Bronchial epithelial cell (primary cell): ENCODE data around the gene ZC3H7B. TPM values are rescaled to one million over a fixed set of nuclear protein-coding genes. Genes with fewer than 3 reads are reported as not detected.
"Not testable (repeated sequence)": the region's sequence is repeated elsewhere in the genome, so short reads cannot be mapped to it uniquely, and the experiment has no call there.

Source experiments
- DNase-seq: peaks from one replicate; pipeline ENCODE4 v3.0.0-alpha.2; 2010; ENCODE audit warnings: low read depth
- FAIRE-seq: peaks from 2 replicates; lab custom pipeline; 2011; peaks lifted over from hg19 to GRCh38; lab: Jason Lieb, UNC
- H3K27me3 ChIP-seq: 2 replicates; pipeline ENCODE4 v1.5.1; 2011; ENCODE audit warnings: low read length; ENCODE audit not compliant: control insufficient read depth, insufficient read depth
- H3K36me3 ChIP-seq: 2 replicates; pipeline ENCODE4 v1.5.1; 2011; ENCODE audit warnings: low read length; ENCODE audit not compliant: control insufficient read depth, insufficient read depth
- H3K4me3 ChIP-seq: 2 replicates; pipeline ENCODE4 v1.5.1; 2011; ENCODE audit warnings: mild to moderate bottlenecking, low read depth, low read length, control low read depth
- total RNA-seq: library from RNA; depleted of rRNA; stranded (reverse); fragments of >200 nt; gene quantifications from 2 replicates; pipeline ENCODE4 v1.2.1, GENCODE V29; 2014
- TF ChIP-seq, protein P1 (sequence below): IDR thresholded peaks from 2 replicates; pipeline ENCODE4 v1.5.1; 2011; ENCODE audit warnings: mild to moderate bottlenecking, moderate library complexity, low read length, control low read depth, inconsistent platforms; ENCODE audit not compliant: insufficient read depth, severe bottlenecking

The ZC3H7B gene
- total RNA-seq, 1 donor from 2014 or later, result 14.5 TPM

- DNase-seq (no peak), FAIRE-seq (no peak)
Measured at GRCh38 chr22:41257696-41258095, 43.6 kb upstream of the ZC3H7B start.

DNA sequence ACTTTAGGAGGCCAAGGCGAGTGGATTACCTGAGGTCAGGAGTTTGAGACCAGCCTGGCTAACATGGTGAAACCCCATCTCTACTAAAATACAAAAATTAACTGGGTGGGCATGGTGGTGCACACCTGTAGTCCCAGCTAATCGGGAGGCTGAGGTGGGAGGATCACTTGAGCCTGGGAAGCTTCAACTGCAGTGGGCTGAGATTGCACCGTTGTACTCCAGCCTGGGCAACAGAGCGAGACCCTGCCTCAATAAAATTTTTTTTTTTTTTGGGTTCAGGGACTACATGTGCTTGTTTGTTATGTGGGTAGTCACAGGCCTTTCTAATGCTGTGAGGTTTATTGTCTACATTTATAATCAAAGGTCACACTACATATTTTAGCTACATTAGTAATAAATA is 41.6 kb upstream of the ZC3H7B start:
- not testable (repeated sequence) for DNase-seq, H3K4me3 ChIP-seq, FAIRE-seq, H3K27me3 ChIP-seq
- peaks cover 48% of the 10 kb centered on the region for H3K36me3 ChIP-seq

More at GRCh38 chr22:41257696-41258095, 43.6 kb upstream of the ZC3H7B start:
- H3K4me3 ChIP-seq, result no peak overlapping the region
- peaks cover 45% of the 10 kb centered on the region for H3K36me3 ChIP-seq
- TF ChIP-seq, protein P1, sequence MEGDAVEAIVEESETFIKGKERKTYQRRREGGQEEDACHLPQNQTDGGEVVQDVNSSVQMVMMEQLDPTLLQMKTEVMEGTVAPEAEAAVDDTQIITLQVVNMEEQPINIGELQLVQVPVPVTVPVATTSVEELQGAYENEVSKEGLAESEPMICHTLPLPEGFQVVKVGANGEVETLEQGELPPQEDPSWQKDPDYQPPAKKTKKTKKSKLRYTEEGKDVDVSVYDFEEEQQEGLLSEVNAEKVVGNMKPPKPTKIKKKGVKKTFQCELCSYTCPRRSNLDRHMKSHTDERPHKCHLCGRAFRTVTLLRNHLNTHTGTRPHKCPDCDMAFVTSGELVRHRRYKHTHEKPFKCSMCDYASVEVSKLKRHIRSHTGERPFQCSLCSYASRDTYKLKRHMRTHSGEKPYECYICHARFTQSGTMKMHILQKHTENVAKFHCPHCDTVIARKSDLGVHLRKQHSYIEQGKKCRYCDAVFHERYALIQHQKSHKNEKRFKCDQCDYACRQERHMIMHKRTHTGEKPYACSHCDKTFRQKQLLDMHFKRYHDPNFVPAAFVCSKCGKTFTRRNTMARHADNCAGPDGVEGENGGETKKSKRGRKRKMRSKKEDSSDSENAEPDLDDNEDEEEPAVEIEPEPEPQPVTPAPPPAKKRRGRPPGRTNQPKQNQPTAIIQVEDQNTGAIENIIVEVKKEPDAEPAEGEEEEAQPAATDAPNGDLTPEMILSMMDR, result no peak
- H3K27me3 ChIP-seq, result no peaks in the 10 kb centered on the region

- no peaks in the 10 kb centered on the region for H3K27me3 ChIP-seq
- H3K4me3 ChIP-seq, result no peak overlapping the region
- DNase-seq, result no peak
- H3K36me3 ChIP-seq, result peaks cover 50% of the 10 kb centered on the region
- TF ChIP-seq, protein P1, result no peak
- no peak for FAIRE-seq
Measured at GRCh38 chr22:41260871-41261270, 40.5 kb upstream of the ZC3H7B start.

DNA sequence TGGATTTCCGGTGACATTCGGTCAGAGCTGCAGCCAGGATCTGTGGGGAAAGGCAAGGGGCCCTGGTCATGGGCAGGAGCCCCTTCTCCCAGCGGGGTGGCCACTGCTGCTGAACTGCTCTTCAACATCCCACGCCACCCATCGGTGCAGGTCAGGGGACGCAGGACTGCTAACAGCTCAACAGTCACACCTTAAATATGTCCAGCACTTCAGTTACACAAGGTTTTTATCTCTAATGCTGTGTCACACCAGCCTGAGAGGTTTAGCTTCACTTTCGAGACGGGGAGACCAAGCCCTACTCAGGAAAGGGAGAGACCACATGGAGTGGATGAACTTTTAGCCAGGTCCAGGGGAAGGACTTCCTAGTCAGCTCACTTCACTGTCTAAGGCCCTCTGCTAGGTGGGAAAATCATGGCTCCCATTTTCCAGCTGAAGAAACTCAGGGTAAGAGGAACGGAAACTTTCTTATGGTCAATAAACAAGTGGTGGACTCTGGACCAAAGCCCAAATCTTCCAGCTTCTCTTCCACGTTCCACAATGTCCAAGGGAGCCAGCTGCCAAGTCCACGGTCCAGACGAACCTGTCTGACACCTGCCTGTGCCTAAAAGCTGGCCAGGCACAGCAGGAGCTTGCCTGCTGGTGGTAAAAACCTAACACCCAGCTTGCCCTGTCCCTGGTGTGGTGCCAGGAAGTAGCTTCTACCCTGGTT is 39.6 kb upstream of the ZC3H7B start:
- Histone ChIP-seq H3K4me3 (no peak overlapping the region), H3K36me3 (peaks cover 46% of the 10 kb centered on the region), H3K27me3 (no peaks in the 10 kb centered on the region)
- FAIRE-seq (no peak), DNase-seq (no peak)
- TF ChIP-seq, protein P1, result no peak

- H3K36me3 ChIP-seq, result peaks cover 46% of the 10 kb centered on the region
- no peaks in the 10 kb centered on the region for H3K27me3 ChIP-seq
Measured at GRCh38 chr22:41262250-41262765, 39.0 kb upstream of the ZC3H7B start.

DNA sequence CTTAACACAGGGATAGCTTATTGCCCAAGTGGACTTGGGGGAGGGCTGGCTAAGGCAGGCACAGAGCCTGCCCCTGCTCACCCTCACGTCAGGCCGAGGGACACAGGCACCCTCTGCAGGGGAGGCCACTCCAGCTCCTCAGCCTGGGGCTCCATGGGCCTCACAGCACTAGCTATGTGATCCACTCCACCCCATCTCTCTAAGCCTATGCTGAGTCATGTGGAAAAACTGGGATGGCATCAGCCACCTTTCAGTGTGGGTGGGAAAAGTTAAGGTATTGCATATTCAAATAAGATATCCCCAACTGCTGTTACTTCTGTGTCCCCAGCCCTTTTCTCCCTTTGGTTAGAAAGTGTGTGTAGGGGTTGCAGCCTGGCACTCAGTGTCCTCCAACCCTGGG is 37.6 kb upstream of the ZC3H7B start:
- Histone ChIP-seq H3K27me3 (no peaks in the 10 kb centered on the region), H3K4me3 (no peak overlapping the region), H3K36me3 (peaks cover 46% of the 10 kb centered on the region)
- TF ChIP-seq, protein P1, result no peak
- DNase-seq (no peak), FAIRE-seq (no peak)

More at GRCh38 chr22:41262250-41262765, 39.0 kb upstream of the ZC3H7B start:
- H3K4me3 ChIP-seq, result no peak overlapping the region
- TF ChIP-seq, protein P1, result no peak
- DNase-seq (no peak), FAIRE-seq (no peak)
